HepG2 (cell line): ENCODE results near the gene SLC29A1. TPM values are rescaled to one million over a fixed set of nuclear protein-coding genes. Genes with fewer than 3 reads are reported as not detected.
A peak's percentile ranks its signal among the peaks of the same experiment; 100 is the strongest.

ENCODE experiments used
- AGO1 ChIP-seq: fragments of 200-400 bp; formaldehyde crosslinking; IDR thresholded peaks from 2 replicates; pipeline ENCODE4 v1.6.1; 2017; ENCODE audit warnings: mild to moderate bottlenecking, low read depth, low read length, moderate library complexity; ENCODE audit not compliant: poor library complexity, severe bottlenecking
- CCDC6 ChIP-seq: sonication (generic); formaldehyde crosslinking; IDR thresholded peaks from 2 replicates; pipeline ENCODE4 v1.8.1; 2022; ENCODE audit warnings: mild to moderate bottlenecking, missing genetic modification reagents, moderate library complexity
- FOXO1 ChIP-seq: sonication (generic); formaldehyde crosslinking; IDR thresholded peaks from 2 replicates; pipeline ENCODE4 v1.4.0; 2020; ENCODE audit warnings: missing genetic modification reagents
- HOXA3 ChIP-seq: sonication (generic); formaldehyde crosslinking; IDR thresholded peaks from 2 replicates; pipeline ENCODE4 v1.5.0; 2020; ENCODE audit warnings: missing genetic modification reagents
- MTF1 ChIP-seq: sonication (generic); formaldehyde crosslinking; IDR thresholded peaks from 2 replicates; pipeline ENCODE4 v1.5.0; 2020; ENCODE audit warnings: missing genetic modification reagents
- NR2F6 ChIP-seq, 2 experiments: IDR thresholded peaks; 2 replicates each; pipeline ENCODE4 v1.6.1; 2016; ENCODE audit warnings: antibody characterized with exemption in 1 of 2, mild to moderate bottlenecking in 1 of 2
- RXRB ChIP-seq: IDR thresholded peaks from 2 replicates; pipeline ENCODE4 v1.6.1; 2016; ENCODE audit warnings: borderline replicate concordance, missing genetic modification reagents, missing compliant biosample characterization
- SKI ChIP-seq: fragments of 450-650 bp; IDR thresholded peaks from one replicate; pipeline ENCODE4 v1.6.1; 2018; ENCODE audit warnings: mild to moderate bottlenecking; ENCODE audit not compliant: partially characterized antibody
- TBX2 ChIP-seq: sonication (generic); formaldehyde crosslinking; IDR thresholded peaks from 2 replicates; pipeline ENCODE4 v1.5.0; 2020; ENCODE audit warnings: missing genetic modification reagents, mild to moderate bottlenecking, borderline replicate concordance
- ZNF10 ChIP-seq: sonication (generic); formaldehyde crosslinking; IDR thresholded peaks from 2 replicates; pipeline ENCODE4 v1.4.0; 2020; ENCODE audit warnings: mild to moderate bottlenecking, low read depth, missing genetic modification reagents, borderline replicate concordance
- ZNF646 ChIP-seq: sonication (generic); formaldehyde crosslinking; IDR thresholded peaks from 2 replicates; pipeline ENCODE4 v1.9.0; 2021; ENCODE audit warnings: mild to moderate bottlenecking, missing genetic modification reagents
- ZNF724P ChIP-seq: sonication (generic); formaldehyde crosslinking; IDR thresholded peaks from 2 replicates; pipeline ENCODE4 v1.8.0; 2022; ENCODE audit warnings: missing genetic modification reagents, borderline replicate concordance
- polyA plus RNA-seq, 8 experiments: library from polyadenylated mRNA; depleted of rRNA in 3 of 8; stranded (reverse) in 7 of 8; unstranded in 1 of 8; fragments of >200 nt; fragmentation: Illumina TruSeq in 4 of 8; extraction: Trizol in 4 of 8; gene quantifications; 2 replicates each; pipeline versions ENCODE4 v1.2.1 to v1.2.3, GENCODE V29; 2011 to 2016; ENCODE audit warnings: low read depth in 4 of 8, missing spikeins in 1 of 8, mixed read lengths in 1 of 8; ENCODE audit not compliant: insufficient read depth in 1 of 8
- total RNA-seq, 5 experiments: library from RNA; depleted of rRNA; stranded (reverse); fragments of >200 nt; fragmentation: Illumina TruSeq; extraction: Trizol; gene quantifications; 2 replicates each; pipeline ENCODE4 v1.2.3, GENCODE V29; 2016; ENCODE audit warnings: low read depth in 1 of 5
- TF ChIP-seq, protein P1 (sequence below): sonication (generic); formaldehyde crosslinking; IDR thresholded peaks from 2 replicates; pipeline ENCODE4 v1.5.1; 2020; ENCODE audit warnings: mild to moderate bottlenecking, missing genetic modification reagents
- TF ChIP-seq, protein P2 (sequence below): sonication (generic); formaldehyde crosslinking; IDR thresholded peaks from 2 replicates; pipeline ENCODE4 v1.4.0; 2020; ENCODE audit warnings: missing genetic modification reagents, borderline replicate concordance

SLC29A1 gene
- total and polyA plus RNA-seq, 2 of the 13 experiments (the other 11 are each of a cell fraction or from before 2014, with no cell fraction given): 43.2 to 106 TPM

DNA sequence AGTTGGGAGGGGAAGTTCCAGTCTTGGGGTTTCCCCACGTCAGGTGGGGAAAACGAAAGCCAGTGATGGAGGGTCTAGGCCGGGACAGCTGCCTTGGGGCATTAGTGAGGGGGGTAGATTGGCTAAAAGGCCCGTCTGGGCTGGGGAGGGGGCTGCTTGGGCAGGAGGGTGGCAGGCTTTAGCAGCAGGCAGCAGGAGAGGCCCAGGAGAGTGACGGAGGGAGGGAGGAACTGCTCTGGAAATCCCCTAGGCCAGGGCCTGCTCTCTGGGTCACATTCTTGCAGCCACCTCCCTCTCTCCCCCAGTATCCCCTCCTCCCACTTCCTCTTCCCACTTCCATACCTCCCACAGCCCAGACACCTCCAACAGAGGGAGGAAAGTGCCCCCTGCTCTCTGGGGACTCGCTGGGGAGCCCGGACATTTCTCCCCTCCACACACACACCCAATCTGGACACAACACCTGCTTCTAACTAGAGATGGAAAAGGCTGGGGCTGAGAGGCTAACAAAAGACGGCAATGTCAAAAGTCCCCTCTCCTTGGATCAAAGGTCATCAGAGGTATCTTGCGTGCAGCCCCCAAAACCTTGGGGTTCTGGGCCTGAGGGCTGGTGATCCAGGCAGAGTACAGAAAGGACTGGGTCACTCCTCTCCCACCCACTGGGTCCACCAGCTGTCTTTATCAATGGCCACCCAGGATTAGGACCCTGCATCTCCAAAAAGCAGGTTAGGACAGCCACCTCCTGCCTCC lies 40.1 kb downstream of the SLC29A1 start (continued):
- TF ChIP-seq, protein P1, sequence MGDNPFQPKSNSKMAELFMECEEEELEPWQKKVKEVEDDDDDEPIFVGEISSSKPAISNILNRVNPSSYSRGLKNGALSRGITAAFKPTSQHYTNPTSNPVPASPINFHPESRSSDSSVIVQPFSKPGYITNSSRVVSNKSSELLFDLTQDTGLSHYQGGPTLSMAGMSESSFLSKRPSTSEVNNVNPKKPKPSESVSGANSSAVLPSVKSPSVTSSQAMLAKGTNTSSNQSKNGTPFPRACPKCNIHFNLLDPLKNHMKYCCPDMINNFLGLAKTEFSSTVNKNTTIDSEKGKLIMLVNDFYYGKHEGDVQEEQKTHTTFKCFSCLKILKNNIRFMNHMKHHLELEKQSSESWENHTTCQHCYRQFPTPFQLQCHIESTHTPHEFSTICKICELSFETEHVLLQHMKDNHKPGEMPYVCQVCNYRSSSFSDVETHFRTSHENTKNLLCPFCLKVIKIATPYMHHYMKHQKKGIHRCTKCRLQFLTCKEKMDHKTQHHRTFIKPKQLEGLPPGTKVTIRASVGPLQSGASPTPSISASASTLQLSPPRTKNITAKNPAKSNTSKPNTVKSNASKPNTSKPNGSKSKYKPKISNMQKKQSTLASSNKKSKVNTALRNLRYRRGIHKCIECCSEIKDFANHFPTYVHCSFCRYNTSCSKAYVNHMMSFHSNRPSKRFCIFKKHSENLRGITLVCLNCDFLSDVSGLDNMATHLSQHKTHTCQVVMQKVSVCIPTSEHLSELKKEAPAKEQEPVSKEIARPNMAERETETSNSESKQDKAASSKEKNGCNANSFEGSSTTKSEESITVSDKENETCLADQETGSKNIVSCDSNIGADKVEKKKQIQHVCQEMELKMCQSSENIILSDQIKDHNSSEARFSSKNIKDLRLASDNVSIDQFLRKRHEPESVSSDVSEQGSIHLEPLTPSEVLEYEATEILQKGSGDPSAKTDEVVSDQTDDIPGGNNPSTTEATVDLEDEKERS: no peak
- no peak for TF ChIP-seq FOXO1 (CRISPR knock-in tag)
- no peak for TF ChIP-seq ZNF10 (CRISPR knock-in tag)
- peak; percentile 32; the same call in 1 of the 2 replicates for TF ChIP-seq HOXA3 (CRISPR knock-in tag)
- TF ChIP-seq NR2F6 (IDR thresholded peaks at IDR 0.05): 0 out of 2 replicates have a peak, but pooled peaks have one; percentile 28
- peak; percentile 46; the same call in 1 of the 2 replicates for TF ChIP-seq NR2F6 (CRISPR knock-in tag; IDR thresholded peaks at IDR 0.05)
- peak; percentile 59; the same call in 1 of the 2 replicates for TF ChIP-seq TBX2 (CRISPR knock-in tag)
- TF ChIP-seq CCDC6 (CRISPR knock-in tag): no peak
- 0 out of 2 replicates have a peak, but pooled peaks have one; percentile 11 for TF ChIP-seq ZNF724P (CRISPR knock-in tag)
- TF ChIP-seq RXRB (CRISPR knock-in tag): peak; percentile 15; the same call in 1 of the 2 replicates
- TF ChIP-seq, protein P2, sequence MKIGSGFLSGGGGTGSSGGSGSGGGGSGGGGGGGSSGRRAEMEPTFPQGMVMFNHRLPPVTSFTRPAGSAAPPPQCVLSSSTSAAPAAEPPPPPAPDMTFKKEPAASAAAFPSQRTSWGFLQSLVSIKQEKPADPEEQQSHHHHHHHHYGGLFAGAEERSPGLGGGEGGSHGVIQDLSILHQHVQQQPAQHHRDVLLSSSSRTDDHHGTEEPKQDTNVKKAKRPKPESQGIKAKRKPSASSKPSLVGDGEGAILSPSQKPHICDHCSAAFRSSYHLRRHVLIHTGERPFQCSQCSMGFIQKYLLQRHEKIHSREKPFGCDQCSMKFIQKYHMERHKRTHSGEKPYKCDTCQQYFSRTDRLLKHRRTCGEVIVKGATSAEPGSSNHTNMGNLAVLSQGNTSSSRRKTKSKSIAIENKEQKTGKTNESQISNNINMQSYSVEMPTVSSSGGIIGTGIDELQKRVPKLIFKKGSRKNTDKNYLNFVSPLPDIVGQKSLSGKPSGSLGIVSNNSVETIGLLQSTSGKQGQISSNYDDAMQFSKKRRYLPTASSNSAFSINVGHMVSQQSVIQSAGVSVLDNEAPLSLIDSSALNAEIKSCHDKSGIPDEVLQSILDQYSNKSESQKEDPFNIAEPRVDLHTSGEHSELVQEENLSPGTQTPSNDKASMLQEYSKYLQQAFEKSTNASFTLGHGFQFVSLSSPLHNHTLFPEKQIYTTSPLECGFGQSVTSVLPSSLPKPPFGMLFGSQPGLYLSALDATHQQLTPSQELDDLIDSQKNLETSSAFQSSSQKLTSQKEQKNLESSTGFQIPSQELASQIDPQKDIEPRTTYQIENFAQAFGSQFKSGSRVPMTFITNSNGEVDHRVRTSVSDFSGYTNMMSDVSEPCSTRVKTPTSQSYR: peak; percentile 64; the same call in 1 of the 2 replicates
- no peak for TF ChIP-seq MTF1
- TF ChIP-seq ZNF646: no peak
- no peak for TF ChIP-seq SKI
- no peak for TF ChIP-seq AGO1
